COLO829 (cell line): Measurements from ENCODE around the gene MAD1L1.

Source experiments
- DNase-seq: peaks from one replicate; pipeline ENCODE4 v3.0.0; 2012; ENCODE audit warnings: low spot score

The MAD1L1 gene

GRCh38 chr7:2102375-2102723 is 130.4 kb downstream of the MAD1L1 start:
- DNase-seq, result no peak

- no peak for DNase-seq
Measured at GRCh38 chr7:2101630-2102374, 130.9 kb downstream of the MAD1L1 start.

GRCh38 chr7:2100278-2101208 is 132.2 kb downstream of the MAD1L1 start:
- no peak for DNase-seq

GRCh38 chr7:2099048-2099957 is 133.4 kb downstream of the MAD1L1 start:
- DNase-seq, result no peak

- DNase-seq, result no peak
Measured at GRCh38 chr7:2098496-2098895, 134.2 kb downstream of the MAD1L1 start.

GRCh38 chr7:2098056-2098455 is 134.7 kb downstream of the MAD1L1 start:
- no peak for DNase-seq

- DNase-seq, result no peak
Measured at GRCh38 chr7:2097492-2097891, 135.3 kb downstream of the MAD1L1 start.

GRCh38 chr7:2096692-2097387 is 135.9 kb downstream of the MAD1L1 start:
- no peak for DNase-seq

- no peak for DNase-seq
Measured at GRCh38 chr7:2095436-2095835, 137.3 kb downstream of the MAD1L1 start.

GRCh38 chr7:2094454-2095045 is 138.2 kb downstream of the MAD1L1 start:
- DNase-seq, result no peak

GRCh38 chr7:2093843-2094220 is 138.9 kb downstream of the MAD1L1 start:
- DNase-seq, result no peak

GRCh38 chr7:2093215-2093842 is 139.4 kb downstream of the MAD1L1 start:
- DNase-seq, result no peak

GRCh38 chr7:2092279-2092678 is 140.5 kb downstream of the MAD1L1 start:
- no peak for DNase-seq

GRCh38 chr7:2090526-2091520 is 141.9 kb downstream of the MAD1L1 start:
- no peak for DNase-seq

GRCh38 chr7:2088801-2089200 is 143.9 kb downstream of the MAD1L1 start:
- DNase-seq, result no peak

- DNase-seq, result no peak
Measured at GRCh38 chr7:2087744-2088143, 145.0 kb downstream of the MAD1L1 start.

- DNase-seq, result no peak
Measured at GRCh38 chr7:2086229-2086628, 146.5 kb downstream of the MAD1L1 start.

GRCh38 chr7:2085804-2086203 is 146.9 kb downstream of the MAD1L1 start:
- DNase-seq, result no peak

- DNase-seq, result no peak
Measured at GRCh38 chr7:2084781-2085505, 147.8 kb downstream of the MAD1L1 start.
